GM12878 (cell line): Measurements from ENCODE around the gene ASCC3.

Experiments
- ASH2L ChIP-seq: fragments of 300-600, 200-600 bp; sonication (generic); IDR thresholded peaks from 2 replicates; pipeline ENCODE4 v1.6.1; 2017; ENCODE audit warnings: low read depth, mild to moderate bottlenecking, borderline replicate concordance
- FOS ChIP-seq: IDR thresholded peaks from 3 replicates; pipeline ENCODE4 v1.6.1; 2011; ENCODE audit warnings: borderline replicate concordance; ENCODE audit not compliant: insufficient read length; ENCODE audit errors: extremely low read depth
- NR2C1 ChIP-seq: fragments of 450-650 bp; IDR thresholded peaks from 2 replicates; pipeline ENCODE4 v1.6.1; 2017; ENCODE audit warnings: antibody characterized with exemption, mild to moderate bottlenecking, moderate library complexity
- PAX5 ChIP-seq: IDR thresholded peaks from 2 replicates; pipeline ENCODE4 v1.6.1; 2011; ENCODE audit warnings: low read depth, low read length, borderline replicate concordance
- TF ChIP-seq, protein P1 (sequence below): IDR thresholded peaks from 2 replicates; pipeline ENCODE4 v1.6.1; 2011; ENCODE audit warnings: low read depth, mild to moderate bottlenecking, low read length, moderate library complexity, borderline replicate concordance; ENCODE audit errors: extremely low read depth
- TF ChIP-seq, protein P2 (sequence below), 3 experiments: IDR thresholded peaks in 2 of 3; conservative IDR thresholded peaks in 1 of 3; 2 replicates each; pipeline ENCODE4 v1.5.1; 2011; ENCODE audit warnings: low read depth in 3 of 3, low read length in 3 of 3, mild to moderate bottlenecking in 3 of 3, control low read depth in 2 of 3, moderate library complexity in 2 of 3, inconsistent platforms in 1 of 3, mixed read lengths in 1 of 3; ENCODE audit not compliant: control insufficient read depth in 2 of 3, insufficient read depth in 1 of 3; ENCODE audit errors: extremely low read depth in 1 of 3
- TF ChIP-seq, protein P3 (sequence below): IDR thresholded peaks from 2 replicates; pipeline ENCODE4 v1.6.1; 2012; ENCODE audit warnings: low read length, inconsistent platforms
- TF ChIP-seq, protein P4 (sequence below): IDR thresholded peaks from 2 replicates; pipeline ENCODE4 v1.6.1; 2012; ENCODE audit warnings: low read depth, low read length, improper control_type of control experiment

DNA sequence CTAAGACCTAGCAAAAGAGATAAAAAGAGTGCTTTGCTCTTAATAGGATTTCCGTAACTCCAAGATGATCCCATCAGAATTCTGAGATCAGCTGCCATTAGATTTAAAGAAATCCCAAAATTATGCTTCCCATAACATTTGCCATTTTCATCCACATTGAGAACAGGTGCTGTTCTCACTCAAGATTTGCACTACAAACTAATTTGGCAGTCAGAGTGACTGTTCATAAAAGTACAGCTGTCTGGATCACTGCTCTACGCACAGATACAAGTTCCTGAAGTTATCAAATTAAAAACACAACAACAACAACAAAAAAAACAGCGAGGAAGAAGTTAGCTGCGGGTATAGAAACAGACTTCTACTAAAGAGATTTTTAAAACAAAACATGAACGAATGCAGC is 58.1 kb downstream of the ASCC3 start:
- TF ChIP-seq, protein P1, sequence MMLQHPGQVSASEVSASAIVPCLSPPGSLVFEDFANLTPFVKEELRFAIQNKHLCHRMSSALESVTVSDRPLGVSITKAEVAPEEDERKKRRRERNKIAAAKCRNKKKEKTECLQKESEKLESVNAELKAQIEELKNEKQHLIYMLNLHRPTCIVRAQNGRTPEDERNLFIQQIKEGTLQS: no peak
- no peak for TF ChIP-seq FOS
- TF ChIP-seq, protein P2, sequence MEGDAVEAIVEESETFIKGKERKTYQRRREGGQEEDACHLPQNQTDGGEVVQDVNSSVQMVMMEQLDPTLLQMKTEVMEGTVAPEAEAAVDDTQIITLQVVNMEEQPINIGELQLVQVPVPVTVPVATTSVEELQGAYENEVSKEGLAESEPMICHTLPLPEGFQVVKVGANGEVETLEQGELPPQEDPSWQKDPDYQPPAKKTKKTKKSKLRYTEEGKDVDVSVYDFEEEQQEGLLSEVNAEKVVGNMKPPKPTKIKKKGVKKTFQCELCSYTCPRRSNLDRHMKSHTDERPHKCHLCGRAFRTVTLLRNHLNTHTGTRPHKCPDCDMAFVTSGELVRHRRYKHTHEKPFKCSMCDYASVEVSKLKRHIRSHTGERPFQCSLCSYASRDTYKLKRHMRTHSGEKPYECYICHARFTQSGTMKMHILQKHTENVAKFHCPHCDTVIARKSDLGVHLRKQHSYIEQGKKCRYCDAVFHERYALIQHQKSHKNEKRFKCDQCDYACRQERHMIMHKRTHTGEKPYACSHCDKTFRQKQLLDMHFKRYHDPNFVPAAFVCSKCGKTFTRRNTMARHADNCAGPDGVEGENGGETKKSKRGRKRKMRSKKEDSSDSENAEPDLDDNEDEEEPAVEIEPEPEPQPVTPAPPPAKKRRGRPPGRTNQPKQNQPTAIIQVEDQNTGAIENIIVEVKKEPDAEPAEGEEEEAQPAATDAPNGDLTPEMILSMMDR (IDR thresholded peaks at IDR 0.05 in 2 of 3, conservative IDR thresholded peaks at IDR 0.05 in 1 of 3; ENCODE audit: control insufficient read depth in 2 of 3, extremely low read depth in 1 of 3, insufficient read depth in 1 of 3, low read depth in 3 of 3, low read length in 3 of 3): no peak
- no peak for TF ChIP-seq PAX5
- TF ChIP-seq, protein P3, sequence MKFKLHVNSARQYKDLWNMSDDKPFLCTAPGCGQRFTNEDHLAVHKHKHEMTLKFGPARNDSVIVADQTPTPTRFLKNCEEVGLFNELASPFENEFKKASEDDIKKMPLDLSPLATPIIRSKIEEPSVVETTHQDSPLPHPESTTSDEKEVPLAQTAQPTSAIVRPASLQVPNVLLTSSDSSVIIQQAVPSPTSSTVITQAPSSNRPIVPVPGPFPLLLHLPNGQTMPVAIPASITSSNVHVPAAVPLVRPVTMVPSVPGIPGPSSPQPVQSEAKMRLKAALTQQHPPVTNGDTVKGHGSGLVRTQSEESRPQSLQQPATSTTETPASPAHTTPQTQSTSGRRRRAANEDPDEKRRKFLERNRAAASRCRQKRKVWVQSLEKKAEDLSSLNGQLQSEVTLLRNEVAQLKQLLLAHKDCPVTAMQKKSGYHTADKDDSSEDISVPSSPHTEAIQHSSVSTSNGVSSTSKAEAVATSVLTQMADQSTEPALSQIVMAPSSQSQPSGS: no peak
- TF ChIP-seq NR2C1: no peak
- TF ChIP-seq, protein P4, sequence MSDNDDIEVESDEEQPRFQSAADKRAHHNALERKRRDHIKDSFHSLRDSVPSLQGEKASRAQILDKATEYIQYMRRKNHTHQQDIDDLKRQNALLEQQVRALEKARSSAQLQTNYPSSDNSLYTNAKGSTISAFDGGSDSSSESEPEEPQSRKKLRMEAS: no peak
- TF ChIP-seq ASH2L: no peak
